Measurements from ENCODE around the gene SPDYE17.
"Not testable (repeated sequence)": the region's sequence is repeated elsewhere in the genome, so short reads cannot be mapped to it uniquely, and the experiment has no call there.

The SPDYE17 gene, protein sequence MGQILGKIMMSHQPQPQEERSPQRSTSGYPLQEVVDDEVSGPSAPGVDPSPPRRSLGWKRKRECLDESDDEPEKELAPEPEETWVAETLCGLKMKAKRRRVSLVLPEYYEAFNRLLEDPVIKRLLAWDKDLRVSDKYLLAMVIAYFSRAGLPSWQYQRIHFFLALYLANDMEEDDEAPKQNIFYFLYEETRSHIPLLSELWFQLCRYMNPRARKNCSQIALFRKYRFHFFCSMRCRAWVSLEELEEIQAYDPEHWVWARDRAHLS

DNA sequence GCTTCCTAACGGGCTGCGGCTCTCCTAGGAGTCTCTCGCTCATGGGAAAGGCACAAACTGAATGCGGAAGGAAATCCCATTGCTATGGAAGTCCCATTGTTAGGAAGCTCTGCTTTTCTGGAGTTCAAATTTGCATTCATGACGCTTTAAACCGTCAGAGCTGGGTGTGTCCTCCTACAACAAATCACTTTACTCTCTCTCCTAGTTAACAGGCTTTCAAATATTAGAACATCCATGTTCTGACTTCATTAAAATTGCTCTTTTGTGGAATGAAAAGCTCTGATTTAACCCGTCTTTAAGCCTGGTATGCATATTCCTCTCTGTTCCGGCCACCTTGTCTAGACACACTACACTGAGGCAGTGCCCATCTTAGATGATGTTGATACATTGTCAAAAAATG is at the start of gene SPDYE17:
Gene SPDYE17 (minus strand): TSS at position 101 of the 400 bp plus-strand sequence. CDS start 1,791 bp downstream, outside the sequence.
- DNase-seq (ENCODE audit: low read depth), result not testable (repeated sequence)

DNA sequence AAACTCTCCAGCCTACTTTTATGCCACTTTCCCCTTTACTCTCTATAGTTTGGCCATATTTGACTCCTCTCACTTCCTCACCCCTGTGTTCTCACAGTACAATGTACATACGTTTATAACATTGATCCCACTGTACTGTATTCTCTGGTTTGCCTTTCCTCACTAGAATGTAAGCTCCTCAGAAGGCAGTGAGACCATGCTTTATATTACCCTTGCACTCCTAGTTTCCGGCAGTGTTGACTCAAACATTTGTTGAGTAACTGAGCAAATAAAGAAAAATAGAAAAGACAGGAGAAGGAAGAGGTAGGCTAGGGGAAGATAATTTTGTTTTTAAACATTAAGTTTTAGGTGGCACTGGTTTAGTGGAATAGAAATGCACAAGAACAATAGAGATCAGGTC is 48.1 kb upstream of the SPDYE17 start:
- not testable (repeated sequence) for DNase-seq (ENCODE audit: low read depth)

DNA sequence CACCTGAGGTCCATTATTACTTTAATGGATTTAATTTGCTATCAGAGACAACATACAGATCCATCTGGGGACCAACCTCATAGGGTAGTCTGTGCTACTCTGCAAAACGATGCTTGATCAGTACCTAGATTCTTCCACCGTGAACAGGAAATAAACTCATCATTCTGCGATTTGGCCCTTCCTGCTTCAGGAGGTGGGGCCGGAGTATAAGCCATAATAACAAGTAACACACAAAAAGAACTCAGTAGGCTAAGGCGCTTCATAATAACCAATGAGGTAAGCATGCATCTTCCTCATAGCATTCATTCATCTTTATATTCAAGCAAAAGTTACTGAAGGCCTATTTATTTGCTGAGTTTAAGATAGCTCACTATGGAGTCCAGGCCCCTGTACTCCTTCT is 47.5 kb upstream of the SPDYE17 start:
- DNase-seq (ENCODE audit: low read depth), result not testable (repeated sequence)

DNA sequence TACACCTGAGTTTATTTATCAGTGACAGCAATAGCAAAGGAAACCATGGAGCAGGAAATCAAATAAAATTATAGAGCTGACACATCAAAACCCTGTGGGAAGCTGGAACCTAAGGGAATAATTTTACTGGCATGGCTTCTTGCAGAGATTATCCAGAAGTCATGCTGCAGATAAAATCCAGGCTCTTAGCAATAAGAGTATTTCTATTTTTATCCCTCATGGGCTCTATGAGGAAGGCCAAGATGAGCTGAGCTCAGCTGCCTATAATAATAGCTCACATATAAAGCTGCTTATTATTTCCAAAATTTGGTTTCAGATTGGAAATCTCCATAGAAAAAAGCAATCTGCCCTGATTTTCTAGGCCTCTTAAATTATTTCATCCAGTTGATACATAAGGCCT is 47.0 kb upstream of the SPDYE17 start:
- DNase-seq (ENCODE audit: low read depth), result not testable (repeated sequence)

GRCh38 chr7:77077060-77077459 is 44.9 kb upstream of the SPDYE17 start:
- DNase-seq (ENCODE audit: low read depth), result not testable (repeated sequence)

GRCh38 chr7:77074786-77075396 is 42.7 kb upstream of the SPDYE17 start:
- not testable (repeated sequence) for DNase-seq (ENCODE audit: low read depth)

DNA sequence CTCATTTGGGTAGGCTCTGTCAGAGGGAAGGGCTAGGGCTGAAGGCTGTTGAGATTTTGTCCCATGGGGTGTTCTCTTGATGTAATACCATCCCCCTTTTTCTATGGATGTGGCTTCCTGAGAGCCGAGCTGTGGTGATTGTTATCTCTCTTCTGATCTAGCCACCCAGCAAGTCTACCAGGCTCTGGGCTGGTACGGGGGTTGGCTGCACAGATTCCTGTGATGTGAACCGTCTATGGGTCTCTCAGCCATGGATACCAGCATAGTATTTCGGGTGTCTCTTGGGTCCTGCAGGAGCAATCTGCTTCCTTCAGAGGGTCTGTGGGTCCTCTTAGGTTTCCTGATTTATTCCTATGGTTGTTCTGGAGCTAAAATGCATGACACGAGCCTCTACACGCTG is 38.9 kb upstream of the SPDYE17 start:
- not testable (repeated sequence) for DNase-seq (ENCODE audit: low read depth)

DNA sequence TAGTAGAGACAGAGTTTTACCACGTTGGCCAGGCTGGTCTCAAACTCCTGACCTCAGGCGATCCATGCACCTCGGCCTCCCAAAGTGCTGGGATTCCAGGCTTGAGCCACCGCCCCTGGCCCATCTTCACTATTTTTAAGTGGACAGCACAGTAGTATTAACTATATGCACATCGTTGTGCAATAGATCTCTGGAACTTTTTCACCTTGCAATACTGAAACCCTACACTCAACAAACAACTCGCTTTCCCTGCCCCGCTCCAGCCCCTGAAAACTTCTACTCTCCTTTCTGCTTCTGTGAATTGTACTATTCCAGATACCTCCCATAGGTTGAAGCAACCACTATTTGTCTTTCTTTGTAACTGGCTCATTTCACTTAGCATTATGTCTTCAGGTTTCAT is 33.7 kb upstream of the SPDYE17 start:
- not testable (repeated sequence) for DNase-seq (ENCODE audit: low read depth)

GRCh38 chr7:77063732-77064131 is 31.6 kb upstream of the SPDYE17 start:
- not testable (repeated sequence) for DNase-seq (ENCODE audit: low read depth)

GRCh38 chr7:77062557-77062956 is 30.4 kb upstream of the SPDYE17 start, which contains the start of gene SPDYE18:
SPDYE18 (minus strand) TSS chr7:77062558; CDS start chr7:77060512, 2,046 bp downstream.
- DNase-seq (ENCODE audit: low read depth), result not testable (repeated sequence)

- not testable (repeated sequence) for DNase-seq (ENCODE audit: low read depth)
Measured at GRCh38 chr7:77026349-77026748, 5.8 kb downstream of the SPDYE17 start.

DNA sequence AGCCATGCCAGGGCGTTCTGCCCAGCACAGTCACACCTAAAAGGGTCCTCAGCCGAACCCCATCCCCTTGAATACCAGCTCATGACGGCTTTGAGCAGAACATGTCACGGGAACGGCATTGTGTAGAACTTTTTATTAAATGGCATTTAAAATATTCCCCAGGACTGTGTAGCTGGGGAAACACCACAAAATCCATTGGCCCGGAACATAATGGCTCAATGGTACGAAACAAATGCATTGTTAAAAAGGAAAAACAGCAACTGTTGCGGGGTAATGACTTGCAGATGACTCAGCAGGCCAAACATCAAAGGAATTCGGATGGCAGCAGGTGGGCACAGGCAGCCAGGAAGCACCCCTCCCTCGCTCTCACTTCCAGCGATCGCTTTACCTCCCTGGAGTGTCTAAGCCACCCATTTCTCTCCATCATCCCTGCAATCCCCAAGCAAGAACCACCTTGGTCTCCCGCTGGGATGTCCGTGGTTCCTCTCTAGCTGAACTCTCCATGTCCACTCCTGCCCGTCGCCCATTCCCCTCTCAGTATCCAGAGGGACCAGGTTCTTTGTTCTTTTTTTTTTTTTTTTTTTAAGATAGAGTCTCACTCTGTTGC is 22.0 kb downstream of the SPDYE17 start:
- DNase-seq (ENCODE audit: low read depth), result not testable (repeated sequence)

DNA sequence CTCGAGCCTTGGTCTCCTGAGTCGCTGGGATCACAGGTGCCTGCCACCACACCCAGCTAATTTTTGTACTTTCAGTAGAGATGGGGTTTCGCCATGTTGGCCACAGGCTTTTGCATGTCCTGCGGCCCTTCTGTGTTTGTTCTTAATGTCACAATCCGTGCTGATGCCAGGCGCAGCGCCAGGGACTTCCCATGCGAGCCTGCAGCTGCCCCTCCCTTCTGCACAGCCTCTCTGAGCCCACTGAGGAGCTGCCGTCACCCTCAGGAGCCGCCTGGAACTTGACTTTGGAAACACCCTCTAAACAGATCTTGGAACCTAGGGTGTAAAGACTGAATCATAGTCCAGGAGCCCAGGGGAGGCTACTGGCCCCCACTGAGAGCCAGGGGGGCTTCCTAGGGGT is 24.2 kb downstream of the SPDYE17 start:
- not testable (repeated sequence) for DNase-seq (ENCODE audit: low read depth)

GRCh38 chr7:77006127-77007110 is 25.7 kb downstream of the SPDYE17 start:
- not testable (repeated sequence) for DNase-seq (ENCODE audit: low read depth)

- not testable (repeated sequence) for DNase-seq (ENCODE audit: low read depth)
Measured at GRCh38 chr7:77005461-77006057, 26.6 kb downstream of the SPDYE17 start.

- DNase-seq (ENCODE audit: low read depth), result not testable (repeated sequence)
Measured at GRCh38 chr7:77004151-77004550, 28.0 kb downstream of the SPDYE17 start.

GRCh38 chr7:77003241-77003640 is 28.9 kb downstream of the SPDYE17 start:
- not testable (repeated sequence) for DNase-seq (ENCODE audit: low read depth)

- not testable (repeated sequence) for DNase-seq (ENCODE audit: low read depth)
Measured at GRCh38 chr7:77002678-77003233, 29.4 kb downstream of the SPDYE17 start.

DNA sequence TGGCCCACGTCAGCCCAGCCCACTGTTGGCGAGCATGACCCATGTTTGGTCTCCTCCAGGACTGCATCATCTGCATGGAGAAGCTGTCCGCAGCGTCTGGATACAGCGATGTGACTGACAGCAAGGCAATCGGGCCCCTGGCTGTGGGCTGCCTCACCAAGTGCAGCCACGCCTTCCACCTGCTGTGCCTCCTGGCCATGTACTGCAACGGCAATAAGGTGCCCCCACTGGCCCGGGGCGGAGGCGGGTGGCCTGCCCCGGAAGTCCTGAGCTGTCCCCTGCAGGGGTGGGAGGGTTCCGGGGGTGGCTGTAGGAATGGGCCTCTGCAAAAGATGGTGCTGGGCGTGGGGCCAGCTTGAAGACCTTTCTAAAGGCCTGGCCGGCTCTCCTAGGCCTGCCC is 30.1 kb downstream of the SPDYE17 start:
- DNase-seq (ENCODE audit: low read depth), result not testable (repeated sequence)

GRCh38 chr7:76999474-77000107 is 32.6 kb downstream of the SPDYE17 start:
- not testable (repeated sequence) for DNase-seq (ENCODE audit: low read depth)
